ENCODE measurements around the gene KDM4B.
"Not testable (repeated sequence)": the region's sequence is repeated elsewhere in the genome, so short reads cannot be mapped to it uniquely, and the experiment has no call there.

Gene KDM4B

DNA sequence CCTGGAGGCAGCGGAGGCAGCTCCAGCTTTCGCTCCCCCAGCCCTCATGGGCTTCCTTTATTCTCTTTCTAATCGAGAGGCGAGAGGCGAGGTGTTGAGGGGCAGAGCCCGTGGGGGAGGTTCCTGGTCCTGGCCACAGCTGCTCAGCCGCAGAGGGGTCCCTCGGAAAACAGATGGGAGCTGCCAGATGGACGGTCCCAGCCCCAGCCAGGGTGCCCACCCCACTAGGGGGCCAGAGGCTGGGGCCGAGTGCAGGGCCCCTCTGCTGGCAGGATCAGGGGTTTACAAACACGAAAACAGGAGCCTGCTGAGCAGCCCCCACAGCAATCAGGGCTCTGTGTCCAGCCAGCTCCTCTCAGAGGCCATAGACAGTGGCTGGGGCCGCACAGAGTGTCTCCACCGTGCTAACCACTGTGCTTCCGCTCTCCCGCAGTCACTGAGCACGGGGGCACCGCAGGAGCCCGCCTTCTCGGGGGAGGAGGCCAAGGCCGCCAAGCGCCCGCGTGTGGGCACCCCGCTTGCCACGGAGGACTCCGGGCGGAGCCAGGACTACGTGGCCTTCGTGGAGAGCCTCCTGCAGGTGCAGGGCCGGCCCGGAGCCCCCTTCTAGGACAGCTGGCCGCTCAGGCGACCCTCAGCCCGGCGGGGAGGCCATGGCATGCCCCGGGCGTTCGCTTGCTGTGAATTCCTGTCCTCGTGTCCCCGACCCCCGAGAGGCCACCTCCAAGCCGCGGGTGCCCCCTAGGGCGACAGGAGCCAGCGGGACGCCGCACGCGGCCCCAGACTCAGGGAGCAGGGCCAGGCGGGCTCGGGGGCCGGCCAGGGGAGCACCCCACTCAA, 182.2 kb downstream of the KDM4B start:
- DNase-seq (ENCODE audit: low read depth): no peak

DNA sequence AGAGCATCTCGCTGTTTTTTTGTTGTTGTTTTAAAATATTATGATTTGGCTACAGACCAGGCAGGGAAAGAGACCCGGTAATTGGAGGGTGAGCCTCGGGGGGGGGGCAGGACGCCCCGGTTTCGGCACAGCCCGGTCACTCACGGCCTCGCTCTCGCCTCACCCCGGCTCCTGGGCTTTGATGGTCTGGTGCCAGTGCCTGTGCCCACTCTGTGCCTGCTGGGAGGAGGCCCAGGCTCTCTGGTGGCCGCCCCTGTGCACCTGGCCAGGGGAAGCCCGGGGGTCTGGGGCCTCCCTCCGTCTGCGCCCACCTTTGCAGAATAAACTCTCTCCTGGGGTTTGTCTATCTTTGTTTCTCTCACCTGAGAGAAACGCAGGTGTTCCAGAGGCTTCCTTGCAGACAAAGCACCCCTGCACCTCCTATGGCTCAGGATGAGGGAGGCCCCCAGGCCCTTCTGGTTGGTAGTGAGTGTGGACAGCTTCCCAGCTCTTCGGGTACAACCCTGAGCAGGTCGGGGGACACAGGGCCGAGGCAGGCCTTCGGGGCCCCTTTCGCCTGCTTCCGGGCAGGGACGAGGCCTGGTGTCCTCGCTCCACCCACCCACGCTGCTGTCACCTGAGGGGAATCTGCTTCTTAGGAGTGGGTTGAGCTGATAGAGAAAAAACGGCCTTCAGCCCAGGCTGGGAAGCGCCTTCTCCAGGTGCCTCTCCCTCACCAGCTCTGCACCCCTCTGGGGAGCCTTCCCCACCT, 183.3 kb downstream of the KDM4B start:
- DNase-seq (ENCODE audit: low read depth): no peak

DNA sequence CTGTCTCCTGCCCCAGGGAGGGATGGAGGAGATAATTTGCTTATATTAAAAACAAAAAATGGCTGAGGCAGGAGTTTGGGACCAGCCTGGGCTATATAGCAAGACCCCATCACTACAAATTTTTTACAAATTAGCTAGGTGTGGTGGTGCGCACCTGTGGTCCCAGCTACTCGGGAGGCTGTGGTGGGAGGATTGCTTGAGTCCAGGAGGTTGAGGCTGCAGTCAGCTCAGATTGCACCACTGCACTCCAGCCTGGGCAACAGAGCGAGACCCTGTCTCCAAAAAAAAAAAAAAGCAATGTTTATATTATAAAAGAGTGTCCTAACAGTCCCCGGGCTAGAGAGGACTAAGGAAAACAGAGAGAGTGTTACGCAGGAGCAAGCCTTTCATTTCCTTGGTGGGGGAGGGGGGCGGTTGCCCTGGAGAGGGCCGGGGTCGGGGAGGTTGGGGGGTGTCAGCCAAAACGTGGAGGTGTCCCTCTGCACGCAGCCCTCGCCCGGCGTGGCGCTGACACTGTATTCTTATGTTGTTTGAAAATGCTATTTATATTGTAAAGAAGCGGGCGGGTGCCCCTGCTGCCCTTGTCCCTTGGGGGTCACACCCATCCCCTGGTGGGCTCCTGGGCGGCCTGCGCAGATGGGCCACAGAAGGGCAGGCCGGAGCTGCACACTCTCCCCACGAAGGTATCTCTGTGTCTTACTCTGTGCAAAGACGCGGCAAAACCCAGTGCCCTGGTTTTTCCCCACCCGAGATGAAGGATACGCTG, 184.0 kb downstream of the KDM4B start:
- no peak for DNase-seq (ENCODE audit: low read depth)

DNA sequence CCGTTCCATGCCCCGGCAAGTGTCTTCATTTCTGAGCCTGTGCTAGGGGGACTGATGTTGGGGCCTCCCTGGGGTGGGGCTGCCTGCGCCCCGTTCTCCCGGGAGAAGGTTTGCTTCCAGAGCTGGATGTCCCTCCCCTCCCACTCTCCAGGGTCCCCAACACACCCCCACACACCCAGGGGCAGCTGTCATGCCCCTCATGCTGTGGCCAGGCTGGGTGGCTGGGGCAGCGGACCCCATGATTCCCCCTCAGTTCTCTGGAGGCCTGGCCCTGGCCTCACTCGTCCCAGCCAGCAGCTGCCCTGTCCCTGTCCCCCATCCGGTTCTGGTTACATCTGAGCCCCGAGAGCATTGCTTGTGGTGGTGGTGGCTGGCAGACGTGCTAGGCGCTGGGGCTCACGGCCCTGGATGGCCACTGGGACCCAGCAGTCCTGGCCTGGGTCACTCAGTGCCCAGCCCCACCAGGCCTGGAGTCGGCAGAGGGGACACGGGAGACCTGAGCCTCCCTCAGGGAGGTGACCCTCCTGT, 184.8 kb downstream of the KDM4B start:
- DNase-seq (ENCODE audit: low read depth): no peak

DNA sequence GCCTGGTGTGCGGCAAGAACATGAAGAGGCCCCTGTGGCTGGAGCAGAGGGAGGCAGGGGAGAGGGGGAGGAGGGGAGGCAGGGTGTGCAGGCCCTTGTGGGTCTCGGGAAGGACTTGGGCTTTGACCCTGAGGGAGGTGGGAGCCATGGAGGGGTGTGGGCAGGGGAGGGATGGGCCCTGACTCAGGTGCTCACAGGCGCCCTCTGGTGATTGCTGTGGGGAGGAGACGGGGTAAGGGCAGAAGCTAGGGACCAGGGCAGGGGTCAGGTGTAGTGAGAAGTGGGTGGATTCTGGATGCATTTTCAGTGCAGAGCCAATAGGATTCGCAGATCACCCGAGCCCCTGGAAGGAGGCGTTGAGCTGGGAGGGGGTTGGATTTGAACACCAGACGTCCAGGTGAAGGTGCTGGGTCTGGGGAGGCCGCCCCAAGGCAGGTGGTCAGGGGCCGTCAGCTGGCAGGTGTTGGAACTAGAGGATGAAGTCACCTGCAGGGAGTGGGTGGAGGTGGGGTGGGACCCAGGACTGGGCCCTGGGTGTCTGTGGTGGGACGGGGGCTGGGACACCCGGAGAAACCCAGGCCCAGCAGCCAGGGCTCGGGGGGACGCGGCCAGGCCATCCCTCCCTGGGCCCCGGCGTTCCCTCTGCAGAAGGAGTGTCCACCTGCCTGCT, 185.4 kb downstream of the KDM4B start:
- DNase-seq (ENCODE audit: low read depth): no peak

DNA sequence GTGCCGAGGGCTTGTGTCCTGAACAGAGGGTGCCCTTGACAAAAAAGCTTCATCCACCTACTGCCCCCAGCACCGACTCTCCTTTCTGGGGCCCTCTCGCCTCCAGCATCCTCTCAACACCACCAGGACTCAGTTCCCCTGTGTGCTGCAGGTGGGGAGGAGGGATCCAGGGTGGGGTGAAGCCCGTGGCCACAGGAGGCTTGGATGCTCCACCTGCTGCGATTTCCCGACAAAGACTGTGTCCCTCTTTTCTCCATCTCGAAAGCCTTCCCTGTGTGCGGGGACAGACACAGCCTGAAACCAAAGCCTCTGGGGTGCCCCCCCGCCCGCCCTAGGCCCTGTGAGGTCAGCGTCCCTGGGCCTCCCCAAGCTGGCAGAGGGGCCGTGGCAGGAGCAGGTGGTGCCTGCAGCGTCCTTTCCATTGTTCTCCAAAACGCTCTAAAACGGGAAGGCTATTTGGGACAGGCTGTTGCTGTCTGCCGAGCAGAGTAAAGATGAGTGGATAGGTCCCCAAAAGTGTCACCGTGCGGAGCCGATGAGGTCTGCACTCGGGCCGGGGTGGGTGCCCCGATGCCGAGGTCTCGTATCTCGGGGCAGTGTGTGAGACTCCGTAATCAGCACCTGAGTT, 186.0 kb downstream of the KDM4B start:
- DNase-seq (ENCODE audit: low read depth): no peak

DNA sequence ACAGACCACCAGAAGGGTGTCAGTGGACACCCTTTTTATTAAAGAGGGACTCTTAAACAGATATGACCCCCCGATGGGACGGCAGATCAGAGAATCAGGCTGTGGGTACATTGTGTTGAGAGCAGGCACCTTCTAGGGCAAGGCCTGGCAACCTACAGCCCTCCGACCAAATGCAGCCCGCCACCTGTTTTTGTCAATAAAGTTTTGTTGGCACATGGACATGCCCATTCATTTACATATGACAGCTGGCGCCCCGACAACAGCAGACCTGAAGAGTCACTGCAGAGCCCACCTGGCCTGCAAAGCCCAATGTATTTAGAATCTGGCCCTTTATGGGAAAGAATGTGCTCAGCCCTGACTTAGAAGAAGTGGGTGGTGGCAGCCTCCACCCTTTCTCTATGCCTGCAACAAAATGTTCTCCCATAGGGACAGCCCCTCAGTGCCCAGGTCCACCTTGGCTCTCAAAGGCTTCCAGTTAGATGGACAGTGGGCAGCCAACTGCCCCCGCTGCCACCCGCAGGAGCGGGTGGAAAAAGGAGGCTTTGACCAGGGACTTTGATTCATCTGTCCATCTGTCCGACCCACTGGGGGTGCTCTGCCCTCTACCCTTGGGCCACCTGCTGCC, 186.8 kb downstream of the KDM4B start:
- DNase-seq (ENCODE audit: low read depth): no peak

DNA sequence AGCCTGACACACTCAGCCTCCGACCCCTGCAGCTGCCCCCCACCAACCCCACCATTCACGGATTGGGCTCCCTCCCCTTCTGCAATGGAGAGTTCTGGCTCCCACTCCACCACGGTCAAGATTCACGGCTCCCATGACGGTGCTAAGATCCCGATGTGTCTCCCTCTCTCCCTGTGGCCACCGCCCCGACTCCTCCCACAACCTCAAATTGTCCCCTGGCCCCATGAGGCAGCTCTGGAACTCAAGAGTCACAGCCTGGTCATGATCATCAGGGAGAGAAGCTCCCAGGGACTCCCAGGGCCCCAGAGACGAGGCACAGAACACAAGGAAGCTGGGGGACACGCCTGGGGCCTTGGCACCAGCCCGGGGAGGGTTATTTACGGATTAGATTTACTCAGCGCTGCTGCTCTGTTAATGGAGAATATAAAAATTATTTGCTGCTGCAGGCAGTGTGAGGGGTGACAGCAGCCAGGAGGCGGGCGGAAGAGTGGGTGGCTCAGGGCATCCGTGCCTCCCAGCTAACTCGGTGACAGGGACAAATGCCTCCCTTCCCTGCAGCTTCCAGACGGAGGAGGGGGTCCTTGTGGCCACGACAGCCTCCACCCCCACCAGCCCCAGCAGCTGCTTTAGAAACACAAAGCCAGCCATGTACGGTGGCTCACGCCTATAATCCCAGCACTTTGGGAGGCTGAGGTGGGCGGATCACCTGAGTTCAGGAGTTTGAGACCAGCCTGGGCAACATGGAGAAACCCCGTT, 187.5 kb downstream of the KDM4B start:
- no peak for DNase-seq (ENCODE audit: low read depth)

DNA sequence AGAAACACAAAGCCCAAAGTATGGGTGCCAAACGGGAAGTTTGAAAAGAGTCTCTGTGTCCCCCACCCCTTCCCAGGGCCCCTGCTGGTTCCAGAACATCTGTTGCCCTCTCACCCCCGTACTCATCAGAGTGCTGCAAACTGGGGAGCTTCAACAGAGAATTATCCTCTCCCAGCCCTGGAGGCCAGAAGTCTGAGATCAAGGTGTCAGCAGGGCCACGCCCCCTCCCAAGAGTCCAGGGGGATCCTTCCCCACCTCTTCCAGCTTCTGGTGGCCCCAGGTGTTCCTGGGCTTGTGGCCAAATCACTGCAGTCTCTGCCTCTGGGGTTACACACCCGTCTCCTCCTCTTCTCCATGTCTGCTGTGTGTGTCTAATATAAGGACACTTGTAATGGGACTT, 188.3 kb downstream of the KDM4B start:
- DNase-seq (ENCODE audit: low read depth): no peak

DNA sequence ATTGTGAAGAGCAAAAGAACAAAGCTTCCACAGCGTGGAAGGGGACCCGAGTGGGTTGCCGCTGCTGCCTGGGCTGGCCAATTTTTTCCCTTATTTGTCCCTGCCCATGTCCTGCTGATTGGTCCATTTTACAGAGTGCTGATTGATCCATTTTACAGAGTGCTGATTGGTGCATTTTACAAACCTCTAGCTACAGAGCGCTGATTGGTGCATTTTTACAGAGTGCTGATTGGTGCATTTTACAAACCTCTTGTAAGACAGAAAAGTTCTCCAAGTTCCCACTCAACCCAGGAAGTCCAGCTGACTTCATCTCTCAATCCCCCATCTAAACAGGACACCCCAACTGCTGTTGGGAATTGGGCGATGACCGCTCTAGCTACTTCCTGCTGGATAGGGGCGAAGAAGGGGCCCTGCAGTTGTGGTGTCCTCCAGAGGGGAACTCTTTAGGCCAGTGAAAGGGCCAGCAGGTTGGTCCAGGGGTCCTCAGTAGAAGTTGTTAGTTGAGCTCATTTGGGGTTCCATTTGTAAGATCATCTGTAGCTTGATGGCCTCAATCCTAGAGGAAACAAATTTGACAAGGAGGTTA, 189.7 kb downstream of the KDM4B start:
- not testable (repeated sequence) for DNase-seq (ENCODE audit: low read depth)

DNA sequence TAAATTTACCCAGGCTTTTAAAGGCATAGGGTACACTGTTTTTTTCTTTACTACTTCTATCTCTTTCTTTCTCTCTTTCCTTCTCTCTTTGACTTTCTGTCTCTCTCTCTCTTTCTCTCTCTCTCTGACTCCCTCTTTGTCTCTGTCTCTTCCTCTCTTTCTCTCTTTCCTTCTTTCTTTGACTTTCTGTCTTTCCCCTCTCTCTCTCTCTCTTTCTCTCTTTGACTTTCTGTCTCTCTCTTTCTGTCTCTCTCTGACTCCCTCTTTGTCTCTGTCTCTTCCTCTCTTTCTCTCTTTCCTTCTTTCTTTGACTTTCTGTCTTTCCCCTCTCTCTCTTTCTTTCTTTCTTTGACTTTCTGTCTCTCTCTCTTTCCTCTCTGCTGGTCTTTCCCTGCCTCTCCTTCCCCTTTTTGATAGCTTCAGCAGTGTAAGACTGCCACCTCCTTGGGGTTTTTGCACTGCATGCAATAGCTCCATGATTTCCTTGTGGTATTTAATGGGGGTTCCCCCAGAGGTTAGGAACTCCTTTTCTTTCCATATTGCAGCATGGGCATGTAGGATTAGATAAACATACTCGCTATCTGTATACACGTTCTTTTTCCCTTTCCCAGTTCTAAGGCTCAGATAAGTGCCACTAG, 191.4 kb downstream of the KDM4B start:
- DNase-seq (ENCODE audit: low read depth): not testable (repeated sequence)

DNA sequence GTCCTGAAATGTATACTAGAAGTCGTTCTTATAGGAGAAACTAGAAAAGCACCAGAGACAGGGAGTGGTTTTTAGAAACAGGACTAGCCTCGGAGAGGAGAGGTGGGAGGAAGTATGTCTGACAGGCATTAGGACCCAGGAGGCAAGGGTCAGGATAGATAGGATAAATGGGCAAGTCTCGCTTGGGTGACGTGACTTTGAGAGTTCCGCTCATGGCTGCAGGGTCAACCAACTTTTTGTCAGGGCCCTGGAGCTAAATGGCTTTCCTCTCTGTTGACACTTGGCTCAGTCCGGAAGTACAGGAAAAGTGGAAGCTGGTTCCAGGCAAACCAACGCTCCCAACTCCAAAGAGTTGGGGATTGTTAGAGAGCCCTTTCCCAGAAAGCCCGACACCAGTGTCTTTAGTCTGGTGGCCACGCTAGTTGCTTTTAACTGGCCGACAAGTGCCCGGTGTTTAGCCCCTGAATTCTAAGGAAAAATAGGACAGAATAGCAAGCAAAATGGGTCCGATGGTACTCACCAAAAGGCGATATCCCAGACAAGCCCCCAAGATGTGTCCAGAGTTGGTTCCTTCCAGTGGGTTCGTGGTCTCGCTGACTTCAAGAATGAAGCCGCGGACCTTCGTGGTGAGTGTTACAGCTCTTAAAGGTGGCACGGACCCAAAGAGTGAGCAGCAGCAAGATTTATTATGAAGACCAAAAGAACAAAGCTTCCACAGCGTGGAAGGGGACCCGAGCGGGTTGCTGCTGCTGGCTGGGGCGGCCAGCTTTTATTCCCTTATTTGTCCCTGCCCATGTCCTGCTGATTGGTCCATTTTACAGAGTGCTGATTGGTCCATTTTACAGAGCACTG, 196.2 kb downstream of the KDM4B start:
- DNase-seq (ENCODE audit: low read depth): not testable (repeated sequence)

DNA sequence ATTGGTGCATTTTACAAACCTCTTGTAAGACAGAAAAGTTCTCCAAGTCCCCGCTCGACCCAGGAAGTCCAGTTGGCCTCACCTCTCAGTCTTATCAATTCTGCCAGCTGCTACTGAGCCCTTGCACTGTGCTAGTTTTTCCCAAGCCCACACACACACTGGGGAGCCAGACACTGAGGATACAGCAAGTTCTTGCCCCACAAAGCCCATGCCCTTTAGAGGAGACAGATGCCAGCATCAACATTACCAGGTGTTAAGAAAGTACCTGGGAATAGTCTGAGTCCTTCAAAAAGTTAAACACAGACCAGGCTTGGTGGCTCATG, 196.7 kb downstream of the KDM4B start:
- no peak for DNase-seq (ENCODE audit: low read depth)

DNA sequence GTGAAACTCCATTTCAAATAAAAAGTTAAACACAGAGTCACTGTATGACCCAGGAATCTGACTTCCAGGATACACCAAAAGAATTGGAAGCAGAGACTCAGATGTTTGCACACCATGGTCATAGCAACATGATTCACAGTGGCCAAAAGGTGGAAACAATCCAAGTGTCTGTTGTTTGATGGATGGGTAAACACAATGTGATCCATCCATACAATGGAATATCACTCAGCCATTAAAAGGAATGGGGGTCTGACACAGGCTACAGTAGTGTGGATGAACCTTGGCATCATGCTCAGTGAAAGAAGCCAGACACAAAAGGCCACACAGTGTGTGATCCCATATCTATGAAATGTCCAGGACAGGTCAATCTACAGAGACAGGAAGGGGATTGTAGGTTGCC, 197.3 kb downstream of the KDM4B start:
- peak; percentile 64 for DNase-seq (ENCODE audit: low read depth)

DNA sequence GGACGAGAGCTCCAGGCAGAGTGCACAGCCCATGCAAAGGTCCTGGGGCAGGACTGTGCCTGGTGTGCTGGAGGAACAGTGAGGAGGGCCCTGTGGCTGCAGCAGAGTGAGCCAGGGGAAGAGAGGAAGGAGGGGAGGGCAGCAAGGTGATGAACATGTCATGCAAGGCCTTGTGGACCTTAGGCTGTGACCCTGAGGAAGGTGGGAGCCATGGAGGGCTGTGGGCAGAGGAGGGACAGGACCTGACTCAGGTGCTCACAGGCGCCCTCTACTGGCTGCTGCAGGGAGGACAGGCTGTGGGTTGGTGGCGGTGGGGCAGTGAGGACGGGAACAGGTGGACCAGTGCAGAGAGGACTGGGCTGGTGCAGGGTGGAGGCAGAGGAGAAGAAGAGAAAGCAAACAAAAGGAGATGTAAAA, 201.4 kb downstream of the KDM4B start:
- DNase-seq (ENCODE audit: low read depth): no peak

DNA sequence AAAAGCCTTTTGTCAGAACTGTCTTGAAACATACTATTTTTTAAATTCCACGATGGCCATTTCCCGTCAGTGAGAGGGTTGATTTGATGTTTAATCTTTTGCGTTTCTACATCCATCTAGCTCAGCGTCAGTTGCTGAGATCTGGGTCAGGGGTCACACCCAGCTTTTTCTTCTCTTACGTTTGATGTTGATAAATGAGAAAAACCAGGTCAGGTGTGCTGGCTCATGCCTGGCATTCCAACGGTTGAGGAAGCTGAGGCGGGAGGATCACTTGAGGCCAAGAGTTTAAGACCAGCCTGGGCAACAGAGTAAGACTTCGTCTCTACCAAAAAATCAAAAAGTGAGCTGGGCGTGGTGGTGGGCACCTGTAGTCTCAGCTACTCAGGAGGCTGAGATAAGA, 202.8 kb downstream of the KDM4B start:
- DNase-seq (ENCODE audit: low read depth): peak; percentile 37

DNA sequence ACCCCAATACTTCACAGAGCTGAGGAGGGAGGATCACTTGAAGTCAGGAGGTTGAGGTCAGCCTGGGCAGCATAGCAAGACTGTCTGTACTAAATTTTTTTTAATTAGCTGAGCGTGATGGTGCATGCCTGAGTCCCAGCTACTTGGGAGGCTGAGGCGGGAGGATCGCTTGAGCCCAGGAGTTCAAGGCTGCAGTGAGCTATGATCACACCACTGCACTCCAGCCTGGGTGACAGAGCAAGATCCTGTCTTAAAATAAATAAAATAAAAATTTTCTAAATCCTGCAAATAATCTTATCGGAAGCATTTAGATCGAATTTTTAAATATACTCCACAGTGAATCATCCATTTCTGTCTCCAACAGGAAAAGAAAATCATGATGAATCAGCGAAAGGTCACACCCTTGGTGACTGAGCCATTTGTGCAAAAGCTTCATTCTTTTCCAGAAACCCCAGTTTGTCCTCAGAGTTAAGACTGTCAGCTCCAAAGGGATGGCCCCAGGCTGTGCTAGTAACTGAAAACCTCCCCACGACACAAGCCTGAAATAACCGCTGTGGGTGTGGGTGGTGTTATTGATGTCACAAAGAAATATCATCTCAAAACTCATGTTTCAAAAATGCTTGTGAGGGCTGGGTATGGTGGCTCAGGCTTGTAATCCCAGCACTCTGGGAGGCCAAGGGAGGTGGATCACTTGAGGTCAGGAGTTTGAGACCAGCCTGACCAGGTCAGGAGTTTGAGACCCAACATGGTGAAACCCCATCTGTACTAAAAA, 204.1 kb downstream of the KDM4B start:
- peak; percentile 94 for DNase-seq (ENCODE audit: low read depth)

DNA sequence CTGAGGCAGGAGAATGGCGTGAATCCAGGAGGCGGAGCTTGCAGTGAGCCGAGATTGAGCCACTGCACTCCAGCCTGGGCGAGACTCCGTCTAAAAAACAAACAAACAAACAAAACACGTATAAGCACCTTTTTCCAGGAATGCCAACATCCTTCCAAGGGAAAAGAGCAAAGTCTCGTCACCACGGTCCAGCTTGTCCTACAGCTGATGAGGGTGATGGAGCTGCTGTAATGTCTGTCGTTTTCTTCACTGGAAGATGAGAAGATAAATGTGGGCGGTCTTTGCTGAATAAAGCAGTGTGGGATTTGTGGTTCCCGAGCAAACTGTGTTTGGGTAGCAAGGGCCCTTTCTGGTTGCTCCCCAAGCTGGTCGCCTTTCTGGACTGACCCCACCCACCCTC, 205.1 kb downstream of the KDM4B start:
- DNase-seq (ENCODE audit: low read depth): no peak

Data from iris pigment epithelial cell (primary cell).